ENCODE results near the gene SRRM2. TPM values are rescaled to one million over a fixed set of nuclear protein-coding genes. Genes with fewer than 3 reads are reported as not detected.
A peak's percentile ranks its signal among the peaks of the same experiment; 100 is the strongest.

Gene SRRM2
- total RNA-seq, 1 experiment from 2014 or later, result 617 TPM

- DNase-seq (ENCODE audit: low read depth, low spot score) (no peak), ATAC-seq (no peak; the same call in 1 of the 2 replicates)
- H3K27ac ChIP-seq (ENCODE audit: low read length), result 0 out of 2 replicates have a peak overlapping the region, but pooled peaks have one; percentile 2
- POLR2A ChIA-PET, result no interaction called here
- no peaks in the 10 kb centered on the region for H3K9me3 ChIP-seq (ENCODE audit: control insufficient read depth, insufficient read depth, low read depth, low read length)
- intact Hi-C loops (cut with micrococcal nuclease; ENCODE audit: unreplicated experiment), result no loop called here
- H3K27me3 ChIP-seq (ENCODE audit: control insufficient read depth, insufficient read depth, low read length), result no peaks in the 10 kb centered on the region
- CTCF ChIA-PET, result no interaction called here
- no peaks in the 10 kb centered on the region for H3K36me3 ChIP-seq (ENCODE audit: control insufficient read depth, insufficient read depth, low read length)
- H3K4me1 ChIP-seq (ENCODE audit: control insufficient read depth, insufficient read depth, low read length), result peaks cover 31% of the 10 kb centered on the region
- no TSS peak for BruUV-seq (replicated peaks)
- in situ Hi-C loops (cut with HindIII; ENCODE audit: low pct_unique_long_range_greater_than_20kb, low sequenced_read_pairs), result no loop called here
- no peak overlapping the region for H3K4me3 ChIP-seq (ENCODE audit: low read depth in 2 of 2, low read length in 2 of 2)
- TF ChIP-seq TCF7L2 (IDR thresholded peaks at IDR 0.05; ENCODE audit: low read depth, low read length) (no peak), POLR2AphosphoS5 (IDR thresholded peaks at IDR 0.05; ENCODE audit: low read depth, low read length) (no peak), CTCF (IDR thresholded peaks at IDR 0.05) (no peak), REST (IDR thresholded peaks at IDR 0.05; ENCODE audit: insufficient read depth in 1 of 2, low read depth in 2 of 2, low read length in 1 of 2) (no peak), SIN3A (IDR thresholded peaks at IDR 0.05; ENCODE audit: borderline replicate concordance, insufficient read depth, low read depth, low read length) (no peak)
These were observed 66.9 kb downstream of the SRRM2 start for GRCh38 chr16:2819179-2819938.

- no peak overlapping the region for H3K4me3 ChIP-seq (ENCODE audit: low read depth in 2 of 2, low read length in 2 of 2)
- peaks cover 29% of the 10 kb centered on the region for H3K4me1 ChIP-seq (ENCODE audit: control insufficient read depth, insufficient read depth, low read length)
- TF ChIP-seq POLR2AphosphoS5 (IDR thresholded peaks at IDR 0.05; ENCODE audit: low read depth, low read length) (no peak), REST (IDR thresholded peaks at IDR 0.05; ENCODE audit: insufficient read depth in 1 of 2, low read depth in 2 of 2, low read length in 1 of 2) (no peak), SIN3A (IDR thresholded peaks at IDR 0.05; ENCODE audit: borderline replicate concordance, insufficient read depth, low read depth, low read length) (no peak), CTCF (IDR thresholded peaks at IDR 0.05) (no peak), TCF7L2 (IDR thresholded peaks at IDR 0.05; ENCODE audit: low read depth, low read length) (no peak)
- no peak for ATAC-seq
- no peaks in the 10 kb centered on the region for H3K9me3 ChIP-seq (ENCODE audit: control insufficient read depth, insufficient read depth, low read depth, low read length)
- H3K36me3 ChIP-seq (ENCODE audit: control insufficient read depth, insufficient read depth, low read length), result no peaks in the 10 kb centered on the region
- ChIA-PET CTCF (no interaction called here), POLR2A (interaction anchor here (0.6 kb wide), 1 partner anchor 104 kb away, joined by 3 read pairs; no protein-coding TSS in a partner anchor)
- BruUV-seq (replicated peaks), result no TSS peak
- in situ Hi-C loops (cut with HindIII; ENCODE audit: low pct_unique_long_range_greater_than_20kb, low sequenced_read_pairs) (no loop called here), intact Hi-C loops (cut with micrococcal nuclease; ENCODE audit: unreplicated experiment) (no loop called here)
- no peak overlapping the region for H3K27ac ChIP-seq (ENCODE audit: low read length)
- DNase-seq (ENCODE audit: low read depth, low spot score), result no peak
- no peaks in the 10 kb centered on the region for H3K27me3 ChIP-seq (ENCODE audit: control insufficient read depth, insufficient read depth, low read length)
These were observed 67.7 kb downstream of the SRRM2 start for GRCh38 chr16:2819939-2820835.

Data from Panc1 (cell line).